ENCODE data around the gene ZNF548. TPM values are rescaled to one million over a fixed set of nuclear protein-coding genes. Genes with fewer than 3 reads are reported as not detected.
A peak's percentile ranks its signal among the peaks of the same experiment; 100 is the strongest.
"Not testable (repeated sequence)": the region's sequence is repeated elsewhere in the genome, so short reads cannot be mapped to it uniquely, and the experiment has no call there.

ZNF548 gene
- total RNA-seq, 5 donors from 2014 or later (not counting 1 experiment from before 2014, with no cell fraction given), result 57.3 to 110 (median 82.8) TPM

- Mint-ChIP-seq H3K9me3 (peaks cover 28 to 35% (median 30%) of the 10 kb centered on the region in 3 donors), H3K27me3 (peaks cover 0 to 4% of the 10 kb centered on the region in 2 donors), H3K36me3 (peaks cover 65% of the 10 kb centered on the region), H3K4me3 (peak overlapping the region in 1 of 3 donors; percentile 33), H3K4me1 (peaks cover 15 to 35% (median 15%) of the 10 kb centered on the region in 3 donors), H3K27ac (no peak overlapping the region)
- DNase-seq (no peak), ATAC-seq (replicated peaks in 1 of 4) (no peak)
- Histone ChIP-seq H3K27me3 (replicated peaks in 1 of 2; ENCODE audit: control insufficient read depth in 2 of 2, extremely low read depth in 1 of 2, insufficient read depth in 2 of 2, low read length in 1 of 2) (no peaks in the 10 kb centered on the region), H3K27ac (ENCODE audit: low read length) (no peak overlapping the region), H3K4me1 (ENCODE audit: control insufficient read depth in 1 of 2, extremely low read depth in 1 of 2, insufficient read depth in 2 of 2, low read length in 2 of 2) (peaks cover 0 to 14% of the 10 kb centered on the region in 2 experiments), H3K4me3 (ENCODE audit: control insufficient read depth in 1 of 2, extremely low read depth in 1 of 2, low read length in 1 of 2) (no peak overlapping the region), H3K36me3 (ENCODE audit: control insufficient read depth in 2 of 2, extremely low read depth in 1 of 2, insufficient read depth in 1 of 2, low read length in 1 of 2) (peaks cover 5 to 6% of the 10 kb centered on the region in 2 donors), H3K9me3 (no peaks in the 10 kb centered on the region)
- ChIA-PET CTCF (no interaction called here), POLR2A (no interaction called here)
- WGBS (ENCODE audit: insufficient coverage), result no CpG with 5 or more reads among the region's 2 CpGs
Measured at GRCh38 chr19:57366776-57367175, 22.9 kb upstream of the ZNF548 start.

GRCh38 chr19:57374179-57374578 lies 15.5 kb upstream of the ZNF548 start:
- Histone ChIP-seq H3K36me3 (ENCODE audit: control insufficient read depth in 2 of 2, extremely low read depth in 1 of 2, insufficient read depth in 1 of 2, low read length in 1 of 2) (peaks cover 10 to 26% of the 10 kb centered on the region in 2 donors), H3K4me1 (ENCODE audit: control insufficient read depth in 1 of 2, extremely low read depth in 1 of 2, insufficient read depth in 2 of 2, low read length in 2 of 2) (no peaks in the 10 kb centered on the region), H3K4me3 (ENCODE audit: control insufficient read depth in 1 of 2, extremely low read depth in 1 of 2, low read length in 1 of 2) (no peak overlapping the region), H3K27me3 (replicated peaks in 1 of 2; ENCODE audit: control insufficient read depth in 2 of 2, extremely low read depth in 1 of 2, insufficient read depth in 2 of 2, low read length in 1 of 2) (no peaks in the 10 kb centered on the region), H3K9me3 (peaks cover 14% of the 10 kb centered on the region), H3K27ac (ENCODE audit: low read length) (no peak overlapping the region)
- Mint-ChIP-seq H3K9me3 (peaks cover 29 to 51% (median 49%) of the 10 kb centered on the region in 3 donors), H3K27ac (no peak overlapping the region), H3K27me3 (no peaks in the 10 kb centered on the region), H3K36me3 (peaks cover 84% of the 10 kb centered on the region), H3K4me3 (no peak overlapping the region), H3K4me1 (peaks cover 0 to 8% (median 0%) of the 10 kb centered on the region in 3 donors)
- POLR2A ChIA-PET, result interaction anchor here in 1 of 2 donors (0.6 kb wide), 1 partner anchor 262 kb away, joined by 3 read pairs; no protein-coding TSS in a partner anchor
- 85% methylated on average over 5 of the region's 6 CpGs for WGBS (ENCODE audit: insufficient coverage)
- CTCF ChIA-PET, result no interaction called here
- no peak for ATAC-seq (replicated peaks in 1 of 4)
- no peak for DNase-seq

GRCh38 chr19:57374647-57375046 lies 15.0 kb upstream of the ZNF548 start:
- H3K9me3 Mint-ChIP-seq, result peaks cover 30 to 56% (median 51%) of the 10 kb centered on the region in 3 donors
- H3K27me3 Mint-ChIP-seq; DNase-seq; H3K4me3 Mint-ChIP-seq; POLR2A ChIA-PET; H3K4me1 ChIP-seq (ENCODE audit: control insufficient read depth in 1 of 2, extremely low read depth in 1 of 2, insufficient read depth in 2 of 2, low read length in 2 of 2); H3K27ac ChIP-seq (ENCODE audit: low read length); H3K4me3 ChIP-seq (ENCODE audit: control insufficient read depth in 1 of 2, extremely low read depth in 1 of 2, low read length in 1 of 2); CTCF ChIA-PET; H3K27ac Mint-ChIP-seq; H3K27me3 ChIP-seq (replicated peaks in 1 of 2; ENCODE audit: control insufficient read depth in 2 of 2, extremely low read depth in 1 of 2, insufficient read depth in 2 of 2, low read length in 1 of 2); ATAC-seq (replicated peaks in 1 of 4); H3K4me1 Mint-ChIP-seq: not testable (repeated sequence)
- Histone ChIP-seq H3K36me3 (ENCODE audit: control insufficient read depth in 2 of 2, extremely low read depth in 1 of 2, insufficient read depth in 1 of 2, low read length in 1 of 2) (peaks cover 10 to 26% of the 10 kb centered on the region in 2 donors), H3K9me3 (peaks cover 14% of the 10 kb centered on the region)
- H3K36me3 Mint-ChIP-seq, result peaks cover 86% of the 10 kb centered on the region
- 100% methylated on average over 1 of the region's 2 CpGs for WGBS (ENCODE audit: insufficient coverage)

- H3K27ac ChIP-seq (ENCODE audit: low read length), result no peak overlapping the region
- Mint-ChIP-seq H3K27me3 (no peaks in the 10 kb centered on the region), H3K4me1 (no peaks in the 10 kb centered on the region), H3K4me3 (no peak overlapping the region), H3K27ac (no peak overlapping the region), H3K36me3 (peaks cover 75% of the 10 kb centered on the region), H3K9me3 (peaks cover 26 to 63% (median 56%) of the 10 kb centered on the region in 3 donors)
- peaks cover 10 to 25% of the 10 kb centered on the region in 2 donors for H3K36me3 ChIP-seq (ENCODE audit: control insufficient read depth in 2 of 2, extremely low read depth in 1 of 2, insufficient read depth in 1 of 2, low read length in 1 of 2)
- WGBS (ENCODE audit: insufficient coverage), result 100% methylated on average over 3 of the region's 6 CpGs
- ATAC-seq (replicated peaks in 1 of 4) (no peak), DNase-seq (no peak)
- H3K4me1 ChIP-seq (ENCODE audit: control insufficient read depth in 1 of 2, extremely low read depth in 1 of 2, insufficient read depth in 2 of 2, low read length in 2 of 2), result no peaks in the 10 kb centered on the region
- H3K27me3 ChIP-seq (replicated peaks in 1 of 2; ENCODE audit: control insufficient read depth in 2 of 2, extremely low read depth in 1 of 2, insufficient read depth in 2 of 2, low read length in 1 of 2), result no peaks in the 10 kb centered on the region
- ChIA-PET CTCF (interaction anchor here in 1 of 2 donors (0.6 kb wide), 1 partner anchor 1087 kb away, joined by 5 read pairs; no protein-coding TSS in a partner anchor), POLR2A (no interaction called here)
- H3K4me3 ChIP-seq (ENCODE audit: control insufficient read depth in 1 of 2, extremely low read depth in 1 of 2, low read length in 1 of 2), result no peak overlapping the region
- peaks cover 14% of the 10 kb centered on the region for H3K9me3 ChIP-seq
Measured at GRCh38 chr19:57376151-57376550, 13.5 kb upstream of the ZNF548 start.

GRCh38 chr19:57377498-57378146 lies 12.0 kb upstream of the ZNF548 start:
- DNase-seq (no peak), ATAC-seq (replicated peaks in 1 of 4) (no peak)
- POLR2A ChIA-PET, result no interaction called here
- Mint-ChIP-seq H3K4me1 (no peaks in the 10 kb centered on the region), H3K27me3 (no peaks in the 10 kb centered on the region), H3K4me3 (no peak overlapping the region), H3K36me3 (peaks cover 60% of the 10 kb centered on the region), H3K9me3 (peaks cover 19 to 53% (median 47%) of the 10 kb centered on the region in 3 donors), H3K27ac (no peak overlapping the region)
- WGBS (ENCODE audit: insufficient coverage), result no CpG with 5 or more reads among the region's 3 CpGs
- CTCF ChIA-PET, result no interaction called here
- Histone ChIP-seq H3K9me3 (peaks cover 14% of the 10 kb centered on the region), H3K36me3 (ENCODE audit: control insufficient read depth in 2 of 2, extremely low read depth in 1 of 2, insufficient read depth in 1 of 2, low read length in 1 of 2) (peaks cover 10 to 13% of the 10 kb centered on the region in 2 donors), H3K4me3 (ENCODE audit: control insufficient read depth in 1 of 2, extremely low read depth in 1 of 2, low read length in 1 of 2) (peak overlapping the region in 1 of 2 donors; percentile 26), H3K4me1 (ENCODE audit: control insufficient read depth in 1 of 2, extremely low read depth in 1 of 2, insufficient read depth in 2 of 2, low read length in 2 of 2) (no peaks in the 10 kb centered on the region), H3K27ac (ENCODE audit: low read length) (no peak overlapping the region), H3K27me3 (replicated peaks in 1 of 2; ENCODE audit: control insufficient read depth in 2 of 2, extremely low read depth in 1 of 2, insufficient read depth in 2 of 2, low read length in 1 of 2) (no peaks in the 10 kb centered on the region)

GRCh38 chr19:57380923-57381322 lies 8.7 kb upstream of the ZNF548 start:
- Histone ChIP-seq H3K4me1 (ENCODE audit: control insufficient read depth in 1 of 2, extremely low read depth in 1 of 2, insufficient read depth in 2 of 2, low read length in 2 of 2) (no peaks in the 10 kb centered on the region), H3K27ac (ENCODE audit: low read length) (no peak overlapping the region), H3K27me3 (replicated peaks in 1 of 2; ENCODE audit: control insufficient read depth in 2 of 2, extremely low read depth in 1 of 2, insufficient read depth in 2 of 2, low read length in 1 of 2) (peaks cover 0 to 3% of the 10 kb centered on the region in 2 experiments), H3K4me3 (ENCODE audit: control insufficient read depth in 1 of 2, extremely low read depth in 1 of 2, low read length in 1 of 2) (no peak overlapping the region), H3K9me3 (peaks cover 14% of the 10 kb centered on the region), H3K36me3 (ENCODE audit: control insufficient read depth in 2 of 2, extremely low read depth in 1 of 2, insufficient read depth in 1 of 2, low read length in 1 of 2) (peaks cover 0 to 4% of the 10 kb centered on the region in 2 donors)
- CTCF ChIA-PET, result no interaction called here
- Mint-ChIP-seq H3K4me1 (no peaks in the 10 kb centered on the region), H3K27ac (no peak overlapping the region), H3K36me3 (peaks cover 30% of the 10 kb centered on the region), H3K27me3 (peaks cover 0 to 1% of the 10 kb centered on the region in 2 donors), H3K9me3 (peaks cover 10 to 46% (median 33%) of the 10 kb centered on the region in 3 donors), H3K4me3 (no peak overlapping the region)
- ATAC-seq (replicated peaks in 1 of 4), result no peak
- POLR2A ChIA-PET, result no interaction called here
- DNase-seq, result no peak
